Vagina (tissue), 2 donors: ENCODE results near the gene OAS2.

Experiments
- CTCF ChIP-seq, 3 experiments: fragments of 450-650 bp in 2 of 3; fragments of 200-600 bp in 1 of 3; sonication (generic) in 1 of 3; IDR thresholded peaks; one replicate each; pipeline ENCODE4 v1.5.1; 2017 to 2019; ENCODE audit warnings: antibody characterized with exemption in 3 of 3, mild to moderate bottlenecking in 2 of 3, moderate library complexity in 2 of 3
- POLR2A ChIP-seq, 2 donors: fragments of 450-650 bp; IDR thresholded peaks; one replicate each; pipeline ENCODE4 v1.6.1; 2017; ENCODE audit warnings: antibody characterized with exemption in 2 of 2, mild to moderate bottlenecking in 2 of 2, moderate library complexity in 2 of 2
- POLR2AphosphoS5 ChIP-seq, 2 donors: sonication (generic); formaldehyde crosslinking; IDR thresholded peaks; one replicate each; pipeline ENCODE4 v1.9.0; 2017; ENCODE audit warnings: antibody characterized with exemption in 2 of 2, mild to moderate bottlenecking in 2 of 2, low read depth in 1 of 2; ENCODE audit not compliant: insufficient read depth in 1 of 2

GRCh38 chr12:113058553-113058952, 80.2 kb downstream of the OAS2 start:
- TF ChIP-seq CTCF (IDR thresholded peaks at IDR 0.05) (no peak), POLR2A (IDR thresholded peaks at IDR 0.05) (no peak), POLR2AphosphoS5 (IDR thresholded peaks at IDR 0.05; ENCODE audit: insufficient read depth in 1 of 2, low read depth in 1 of 2) (no peak)
